SU-DHL-6 (cell line): ENCODE data around the gene DHFR.

Source experiments
- H2AFZ ChIP-seq: fragments of 200-600 bp; sonication (generic); 2 replicates; pipeline ENCODE4 v1.6.1; 2014; ENCODE audit warnings: low read depth, mild to moderate bottlenecking, moderate library complexity, mixed read lengths, antibody characterized with exemption, low read length; ENCODE audit not compliant: severe bottlenecking
- H3F3A ChIP-seq: fragments of 200-600 bp; shearing (Covaris generic); 2 replicates; pipeline ENCODE4 v1.6.0; 2016; ENCODE audit warnings: antibody characterized with exemption, mild to moderate bottlenecking; ENCODE audit not compliant: insufficient read depth
- H3K27ac ChIP-seq: fragments of 200-600 bp; sonication (generic); 2 replicates; pipeline ENCODE4 v1.5.1; 2016; ENCODE audit warnings: low read depth, mild to moderate bottlenecking, low read length, moderate library complexity, mixed read lengths
- H3K27me3 ChIP-seq: fragments of 200-600 bp; sonication (generic), shearing (Covaris generic); 2 replicates; pipeline ENCODE4 v1.6.0; 2014; ENCODE audit warnings: mild to moderate bottlenecking, low read length
- H3K36me3 ChIP-seq: fragments of 200-600 bp; sonication (generic); 2 replicates; pipeline ENCODE4 v1.6.1; 2014; ENCODE audit warnings: mild to moderate bottlenecking, low read length, mixed read lengths
- H3K4me2 ChIP-seq: fragments of 300-600, 200-600 bp; shearing (Covaris generic), sonication (generic); 2 replicates; pipeline ENCODE4 v1.6.0; 2014; ENCODE audit warnings: low read length, low read depth, mild to moderate bottlenecking; ENCODE audit not compliant: poor library complexity, severe bottlenecking
- H3K4me3 ChIP-seq: fragments of 200-600 bp; sonication (generic); 2 replicates; pipeline ENCODE4 v1.5.1; 2014; ENCODE audit warnings: antibody characterized with exemption, low read length, mild to moderate bottlenecking, mixed read lengths; ENCODE audit not compliant: insufficient read depth, poor library complexity, severe bottlenecking
- H3K79me2 ChIP-seq: fragments of 200-600 bp; sonication (generic); 2 replicates; pipeline ENCODE4 v1.6.1; 2014; ENCODE audit warnings: mild to moderate bottlenecking, low read length, moderate library complexity; ENCODE audit not compliant: insufficient read depth
- H3K9ac ChIP-seq: fragments of 200-600 bp; sonication (generic); 2 replicates; pipeline ENCODE4 v1.7.0; 2014; ENCODE audit warnings: mild to moderate bottlenecking, low read length
- H3K9me2 ChIP-seq: fragments of 200-600 bp; sonication (generic); replicated peaks from 2 replicates; pipeline ENCODE4 v1.6.1; 2014; ENCODE audit warnings: low read length; ENCODE audit not compliant: insufficient read depth
- H3K9me3 ChIP-seq: fragments of 200-600 bp; sonication (generic); 2 replicates; pipeline ENCODE4 v1.6.1; 2014; ENCODE audit warnings: low read length, mixed read lengths; ENCODE audit not compliant: insufficient read depth
- H4K20me1 ChIP-seq: fragments of 200-600 bp; sonication (generic); 2 replicates; pipeline ENCODE4 v1.6.1; 2014; ENCODE audit warnings: low read depth, mild to moderate bottlenecking, antibody characterized with exemption, low read length, moderate library complexity, mixed read lengths
- CTCF ChIP-seq: fragments of 200-600 bp; sonication (generic); IDR thresholded peaks from one replicate; pipeline ENCODE4 v1.5.1; 2017; ENCODE audit warnings: antibody characterized with exemption, mild to moderate bottlenecking, low read length, moderate library complexity; ENCODE audit not compliant: insufficient read depth, poor library complexity, severe bottlenecking
- EZH2phosphoT487 ChIP-seq: fragments of 200-600 bp; sonication (generic), shearing (Covaris generic); conservative IDR thresholded peaks from 2 replicates; pipeline ENCODE4 v1.6.1; 2018; ENCODE audit warnings: mild to moderate bottlenecking, antibody characterized with exemption, low read length, moderate library complexity, mixed read lengths

Gene DHFR

GRCh38 chr5:80620211-80620610, 34.6 kb downstream of the DHFR start:
- no peaks in the 10 kb centered on the region for H3K27me3 ChIP-seq
- no peaks in the 10 kb centered on the region for H3K79me2 ChIP-seq
- H3F3A ChIP-seq, result no peaks in the 10 kb centered on the region; the same call in 1 of the 2 replicates
- no peak overlapping the region for H3K4me2 ChIP-seq
- H3K4me3 ChIP-seq, result no peak overlapping the region
- no peak overlapping the region for H3K9ac ChIP-seq
- H2AFZ ChIP-seq, result no peak overlapping the region
- H4K20me1 ChIP-seq, result no peaks in the 10 kb centered on the region
- H3K9me2 ChIP-seq, result no peaks in the 10 kb centered on the region
- no peaks in the 10 kb centered on the region for H3K9me3 ChIP-seq
- no peak overlapping the region for H3K27ac ChIP-seq
- H3K36me3 ChIP-seq, result no peaks in the 10 kb centered on the region
- TF ChIP-seq EZH2phosphoT487 (no peak), CTCF (no peak)

DNA sequence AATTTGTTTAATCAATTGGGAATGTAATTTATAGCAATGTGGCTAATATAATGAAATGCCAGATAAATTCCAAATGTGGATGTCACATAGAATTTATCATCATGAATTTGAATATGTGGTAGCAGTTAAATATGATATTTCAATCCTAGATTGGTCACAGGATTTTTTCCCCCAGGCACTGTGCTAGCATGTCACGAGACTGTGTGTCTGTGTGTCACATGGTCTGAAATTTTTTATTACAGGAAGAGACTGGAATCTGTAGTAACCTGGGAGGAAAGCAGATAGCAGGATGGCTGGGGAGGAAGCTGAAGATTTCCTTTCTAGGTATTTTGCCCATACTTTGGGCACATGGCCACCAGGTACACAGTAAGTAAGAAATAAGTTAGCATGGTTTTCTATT, 35.7 kb downstream of the DHFR start:
- no peaks in the 10 kb centered on the region; the same call in 1 of the 2 replicates for H3F3A ChIP-seq
- H3K9ac ChIP-seq, result no peak overlapping the region
- no peaks in the 10 kb centered on the region for H4K20me1 ChIP-seq
- H3K27me3 ChIP-seq, result no peaks in the 10 kb centered on the region
- H3K4me3 ChIP-seq, result no peak overlapping the region
- TF ChIP-seq EZH2phosphoT487 (no peak), CTCF (no peak)
- no peak overlapping the region for H3K4me2 ChIP-seq
- no peaks in the 10 kb centered on the region for H3K9me2 ChIP-seq
- no peaks in the 10 kb centered on the region for H3K36me3 ChIP-seq
- no peak overlapping the region for H3K27ac ChIP-seq
- H3K79me2 ChIP-seq, result no peaks in the 10 kb centered on the region
- no peaks in the 10 kb centered on the region for H3K9me3 ChIP-seq
- no peak overlapping the region for H2AFZ ChIP-seq

DNA sequence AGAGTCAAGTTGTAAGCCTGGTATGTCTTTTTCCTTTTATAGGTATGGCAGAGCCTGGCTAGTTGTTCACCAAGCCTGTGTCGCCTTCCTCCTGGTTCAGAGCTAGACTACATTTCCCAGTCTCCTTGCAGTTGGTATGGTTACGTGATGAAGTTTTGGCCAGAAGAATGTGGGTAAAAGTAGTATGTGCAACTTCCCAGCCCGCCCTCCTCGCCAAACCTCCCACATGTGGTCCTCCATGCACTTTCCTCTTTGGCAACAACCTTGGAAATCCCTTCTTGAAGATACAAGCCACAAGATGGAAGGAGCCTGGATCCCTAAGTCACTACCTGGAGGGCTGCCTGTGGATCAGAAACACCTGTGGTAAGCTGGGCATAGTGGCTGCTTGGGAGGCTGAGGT, 36.3 kb downstream of the DHFR start:
- Histone ChIP-seq H3K9me2 (no peaks in the 10 kb centered on the region), H3K9ac (no peak overlapping the region), H3K36me3 (no peaks in the 10 kb centered on the region), H3F3A (no peaks in the 10 kb centered on the region; the same call in 1 of the 2 replicates), H3K4me3 (no peak overlapping the region), H3K27ac (no peak overlapping the region), H2AFZ (no peak overlapping the region), H4K20me1 (no peaks in the 10 kb centered on the region), H3K79me2 (no peaks in the 10 kb centered on the region), H3K4me2 (no peak overlapping the region), H3K9me3 (no peaks in the 10 kb centered on the region), H3K27me3 (no peaks in the 10 kb centered on the region)
- no peak for TF ChIP-seq EZH2phosphoT487
- TF ChIP-seq CTCF, result no peak
